Adrenal gland (tissue), 12 donors: ENCODE measurements around the gene ERC2. TPM values are rescaled to one million over a fixed set of nuclear protein-coding genes. Genes with fewer than 3 reads are reported as not detected.

ENCODE experiments used
- DNase-seq, 7 donors: peaks; one replicate each; pipeline ENCODE4 v3.0.0-alpha.2; 2019 to 2020
- H3K27ac ChIP-seq, 5 donors: fragments of 200-600 bp; sonication (generic) in 4 of 5; 1 replicate in 3 of 5; 2 replicates in 2 of 5; pipeline versions ENCODE4 v1.5.1 to v1.8.0; 2016 to 2020; ENCODE audit warnings: mild to moderate bottlenecking in 1 of 5
- H3K27me3 ChIP-seq: fragments of 200-600 bp; 2 replicates; pipeline ENCODE4 v1.8.0; 2021
- H3K36me3 ChIP-seq, 2 donors: fragments of 200-600 bp; replicated peaks in 1 of 2; 1 replicate in 1 of 2; 2 replicates in 1 of 2; pipeline versions ENCODE4 v1.5.1 to v1.8.0; 2018 to 2022
- H3K4me1 ChIP-seq, 2 donors: fragments of 200-600 bp; replicated peaks in 1 of 2; 1 replicate in 1 of 2; 2 replicates in 1 of 2; pipeline versions ENCODE4 v1.5.1 to v1.8.0; 2018 to 2021
- H3K4me3 ChIP-seq, 4 donors: fragments of 200-600 bp; sonication (generic) in 3 of 4; one replicate each; pipeline ENCODE4 v1.5.1; 2016 to 2018
- H3K9me3 ChIP-seq, 3 donors: fragments of 200-600 bp; sonication (generic) in 1 of 3; replicated peaks in 1 of 3; 1 replicate in 2 of 3; 2 replicates in 1 of 3; pipeline versions ENCODE4 v1.5.1 to v1.8.0; 2016 to 2021
- CTCF ChIP-seq, 6 experiments: fragments of 450-650 bp in 4 of 6; fragments of 200-600 bp in 2 of 6; sonication (generic) in 1 of 6; IDR thresholded peaks; 1 replicate in 5 of 6; 2 replicates in 1 of 6; pipeline versions ENCODE4 v1.5.1 to v1.8.0; 2016 to 2021; ENCODE audit warnings: antibody characterized with exemption in 6 of 6, mild to moderate bottlenecking in 2 of 6, moderate library complexity in 1 of 6
- POLR2A ChIP-seq, 2 donors: fragments of 450-650 bp; IDR thresholded peaks; one replicate each; pipeline ENCODE4 v1.6.1; 2017; ENCODE audit warnings: antibody characterized with exemption in 2 of 2, mild to moderate bottlenecking in 2 of 2, moderate library complexity in 1 of 2
- WGBS, 4 donors: extraction: QIAGEN DNeasy Blood & Tissue Kit in 2 of 4; methylation state at CpG; one replicate each; pipeline versions ENCODE4 v1.1.5 to v1.1.7; 2013 to 2017; 5-methylcytosine and 5-hydroxymethylcytosine counted together
- intact Hi-C, 2 donors: fragments of 100-400 bp; cut with DNase I; formaldehyde crosslinking; loops; one replicate each; pipeline versions ENCODE4 v1.14.1 to v1.15.0; 2022 to 2023
- polyA plus RNA-seq, 3 donors: library from polyadenylated mRNA; stranded (reverse); fragments of 200-250 nt in 2 of 3; fragments of 350-450 nt in 1 of 3; fragmentation: Illumina TruSeq in 1 of 3; extraction: RNeasy Lipid Tissue Mini Kit (QIAGEN cat#74804) in 1 of 3; gene quantifications; one replicate each; pipeline ENCODE4 v1.2.3, GENCODE V29; 2013 to 2014
- total RNA-seq, 9 donors: library from RNA; depleted of rRNA in 4 of 9; stranded (reverse); fragments of >200 nt in 4 of 9; fragments of 120-200 nt in 1 of 9; fragmentation: NEBNext Ultra II Directional in 1 of 9; extraction: Animal tissue kit (Norgen Biotek cat#: 25700) in 1 of 9; gene quantifications; one replicate each; pipeline versions ENCODE4 v1.1.0 to v1.2.4, GENCODE V29; 2013 to 2023
- donor health status: healthy with polysubstance abuse.
- donor health status: Bipolar disorder and iron deficiency.
- donor health status: DM: yes; HTN: yes; CAD: no.
- donor health status: DM: no; HTN: no; CAD: no.
- donor health status: DM: no; HTN: no; CAD: no.
- donor health status: DM: yes; HTN: yes; CAD: no.

ERC2 gene
- total and polyA plus RNA-seq, 12 donors, result 0.47 to 5.8 (median 1.5) TPM

GRCh38 chr3:55658690-55659562, 809.3 kb downstream of the ERC2 start:
- no peaks in the 10 kb centered on the region for H3K36me3 ChIP-seq
- WGBS, 4 donors, result 68 to 81% (median 80%) methylated on average over 8 of the region's 8 CpGs
- no peak for TF ChIP-seq CTCF (IDR thresholded peaks at IDR 0.05)
- no peak for TF ChIP-seq POLR2A (IDR thresholded peaks at IDR 0.05)
- H3K27me3 ChIP-seq, result no peaks in the 10 kb centered on the region
- no peaks in the 10 kb centered on the region for H3K9me3 ChIP-seq
- no peak overlapping the region for H3K4me3 ChIP-seq
- H3K27ac ChIP-seq, result no peak overlapping the region
- no peaks in the 10 kb centered on the region for H3K4me1 ChIP-seq
- DNase-seq, result no peak
- intact Hi-C loops, result no loop called here

- WGBS, 4 donors, result 96 to 100% (median 99%) methylated on average over 1 of the region's 1 CpG
- no peaks in the 10 kb centered on the region for H3K4me1 ChIP-seq
- TF ChIP-seq POLR2A (IDR thresholded peaks at IDR 0.05), result no peak
- TF ChIP-seq CTCF (IDR thresholded peaks at IDR 0.05), result no peak
- no peaks in the 10 kb centered on the region for H3K27me3 ChIP-seq
- no peaks in the 10 kb centered on the region for H3K9me3 ChIP-seq
- intact Hi-C loops, result no loop called here
- no peak overlapping the region for H3K4me3 ChIP-seq
- no peak for DNase-seq
- no peak overlapping the region for H3K27ac ChIP-seq
- H3K36me3 ChIP-seq, result no peaks in the 10 kb centered on the region
These were observed 810.0 kb downstream of the ERC2 start for GRCh38 chr3:55658270-55658669.

- intact Hi-C loops, result no loop called here
- no peak overlapping the region for H3K27ac ChIP-seq
- TF ChIP-seq CTCF (IDR thresholded peaks at IDR 0.05), result no peak
- TF ChIP-seq POLR2A (IDR thresholded peaks at IDR 0.05), result no peak
- DNase-seq, result no peak
- H3K4me3 ChIP-seq, result no peak overlapping the region
- H3K4me1 ChIP-seq, result no peaks in the 10 kb centered on the region
- no peaks in the 10 kb centered on the region for H3K36me3 ChIP-seq
- no peaks in the 10 kb centered on the region for H3K9me3 ChIP-seq
- 83 to 97% (median 87%) methylated on average over 1 of the region's 1 CpG for WGBS, 4 donors
- H3K27me3 ChIP-seq, result peaks cover 3% of the 10 kb centered on the region
These were observed 812.7 kb downstream of the ERC2 start for GRCh38 chr3:55655544-55655943.

GRCh38 chr3:55654123-55654760, 814.0 kb downstream of the ERC2 start:
- Histone ChIP-seq H3K36me3 (no peaks in the 10 kb centered on the region), H3K4me1 (no peaks in the 10 kb centered on the region), H3K27me3 (peaks cover 3% of the 10 kb centered on the region), H3K27ac (no peak overlapping the region), H3K9me3 (no peaks in the 10 kb centered on the region), H3K4me3 (no peak overlapping the region)
- no peak for DNase-seq
- TF ChIP-seq CTCF (IDR thresholded peaks at IDR 0.05) (no peak), POLR2A (IDR thresholded peaks at IDR 0.05) (no peak)
- 72 to 86% (median 76%) methylated on average over 7 of the region's 7 CpGs for WGBS, 4 donors
- intact Hi-C loops, result no loop called here
